Neural cell (in vitro differentiated cells): ENCODE results near the gene NOL9. TPM values are rescaled to one million over a fixed set of nuclear protein-coding genes. Genes with fewer than 3 reads are reported as not detected.

ENCODE experiments used
- H2AFZ ChIP-seq: fragments of 200-600, 300-800 bp; sonication (generic), shearing (Covaris generic); 2 replicates; pipeline ENCODE4 v1.6.0; 2014; ENCODE audit warnings: low read depth, mild to moderate bottlenecking, antibody characterized with exemption, low read length, moderate library complexity
- H3F3A ChIP-seq: fragments of 200-600 bp; shearing (Covaris generic); 2 replicates; pipeline ENCODE4 v1.6.1; 2016; ENCODE audit warnings: mild to moderate bottlenecking, moderate library complexity, mixed read lengths, antibody characterized with exemption, low read length; ENCODE audit not compliant: insufficient read depth, poor library complexity, severe bottlenecking
- H3K27ac ChIP-seq: fragments of 200-600, 300-800 bp; sonication (generic), shearing (Covaris generic); 2 replicates; pipeline ENCODE4 v1.5.1; 2014; ENCODE audit warnings: mild to moderate bottlenecking, low read length, moderate library complexity
- H3K27me3 ChIP-seq: fragments of 300-800, 200-600 bp; sonication (generic), shearing (Covaris generic); 2 replicates; pipeline ENCODE4 v1.6.0; 2014; ENCODE audit warnings: mild to moderate bottlenecking, low read depth, low read length, moderate library complexity; ENCODE audit not compliant: insufficient read depth
- H3K36me3 ChIP-seq: fragments of 300-800, 200-600 bp; sonication (generic), shearing (Covaris generic); 2 replicates; pipeline ENCODE4 v1.5.1; 2014; ENCODE audit warnings: mild to moderate bottlenecking, antibody characterized with exemption, low read length, moderate library complexity; ENCODE audit not compliant: insufficient read depth
- H3K4me2 ChIP-seq: fragments of 300-800, 200-600 bp; sonication (generic), shearing (Covaris generic); 2 replicates; pipeline ENCODE4 v1.6.0; 2014; ENCODE audit warnings: mild to moderate bottlenecking, low read length
- H3K4me3 ChIP-seq: fragments of 300-800, 200-600 bp; sonication (generic), shearing (Covaris generic); 2 replicates; pipeline ENCODE4 v1.5.1; 2014; ENCODE audit warnings: mild to moderate bottlenecking, low read length, moderate library complexity
- H3K79me2 ChIP-seq: fragments of 200-600 bp; shearing (Covaris generic); replicated peaks from 2 replicates; pipeline ENCODE4 v1.6.0; 2014; ENCODE audit warnings: mild to moderate bottlenecking, low read length, moderate library complexity; ENCODE audit not compliant: insufficient read depth
- H3K9ac ChIP-seq: fragments of 300-800, 200-600 bp; sonication (generic), shearing (Covaris generic); 2 replicates; pipeline ENCODE4 v1.6.1; 2016; ENCODE audit warnings: mild to moderate bottlenecking, low read length, mixed read lengths
- H3K9me2 ChIP-seq: fragments of 200-600 bp; shearing (Covaris generic); 2 replicates; pipeline ENCODE4 v1.6.1; 2016; ENCODE audit warnings: mild to moderate bottlenecking, low read length, mixed read lengths; ENCODE audit not compliant: insufficient read depth
- H3K9me3 ChIP-seq: fragments of 200-600, 300-800 bp; sonication (generic), shearing (Covaris generic); 2 replicates; pipeline ENCODE4 v1.6.1; 2016; ENCODE audit warnings: mild to moderate bottlenecking, mixed run types, low read length, moderate library complexity, mixed read lengths
- H4K20me1 ChIP-seq: fragments of 200-600 bp; shearing (Covaris generic); 2 replicates; pipeline ENCODE4 v1.6.1; 2016; ENCODE audit warnings: mild to moderate bottlenecking, mixed run types; ENCODE audit not compliant: insufficient read depth
- EP300 ChIP-seq: fragments of 450-650 bp; conservative IDR thresholded peaks from 2 replicates; pipeline ENCODE4 v1.6.1; 2014; ENCODE audit warnings: antibody characterized with exemption, mild to moderate bottlenecking, moderate library complexity; ENCODE audit not compliant: poor library complexity, severe bottlenecking
- EZH2 ChIP-seq: fragments of 200-600, 300-800 bp; shearing (Covaris generic), sonication (generic); IDR thresholded peaks from 2 replicates; pipeline ENCODE4 v1.6.1; 2014; ENCODE audit warnings: antibody characterized with exemption, low read length, borderline replicate concordance, mild to moderate bottlenecking; ENCODE audit not compliant: insufficient read depth, poor library complexity, severe bottlenecking
- MXI1 ChIP-seq: fragments of 450-650 bp; conservative IDR thresholded peaks from 2 replicates; pipeline ENCODE4 v1.6.1; 2014; ENCODE audit warnings: antibody characterized with exemption, mild to moderate bottlenecking; ENCODE audit not compliant: poor library complexity, severe bottlenecking
- POLR2AphosphoS5 ChIP-seq: IDR thresholded peaks from 2 replicates; pipeline ENCODE4 v1.6.1; 2012
- RAD21 ChIP-seq: fragments of 450-650 bp; conservative IDR thresholded peaks from 2 replicates; pipeline ENCODE4 v1.6.1; 2014; ENCODE audit warnings: antibody characterized with exemption, mild to moderate bottlenecking, moderate library complexity
- SMC3 ChIP-seq: fragments of 450-650 bp; conservative IDR thresholded peaks from 2 replicates; pipeline ENCODE4 v1.6.1; 2014; ENCODE audit warnings: antibody characterized with exemption, mild to moderate bottlenecking, moderate library complexity; ENCODE audit not compliant: poor library complexity
- TAF1 ChIP-seq: IDR thresholded peaks from 2 replicates; pipeline ENCODE4 v1.6.1; 2012; ENCODE audit warnings: low read depth
- polyA plus RNA-seq: library from polyadenylated mRNA; depleted of rRNA; stranded (reverse); fragments of >200 nt; gene quantifications from 2 replicates; pipeline ENCODE4 v1.2.3, GENCODE V29; 2014
- TF ChIP-seq, protein P1 (sequence below): IDR thresholded peaks from 2 replicates; pipeline ENCODE4 v1.6.1; 2012; ENCODE audit warnings: borderline replicate concordance
- TF ChIP-seq, protein P2 (sequence below): fragments of 450-650 bp; IDR thresholded peaks from 2 replicates; pipeline ENCODE4 v1.5.1; 2014; ENCODE audit warnings: antibody characterized with exemption, mild to moderate bottlenecking, moderate library complexity; ENCODE audit not compliant: poor library complexity, severe bottlenecking

NOL9 gene
- polyA plus RNA-seq, 1 donor from 2014 or later: 30.7 TPM

DNA sequence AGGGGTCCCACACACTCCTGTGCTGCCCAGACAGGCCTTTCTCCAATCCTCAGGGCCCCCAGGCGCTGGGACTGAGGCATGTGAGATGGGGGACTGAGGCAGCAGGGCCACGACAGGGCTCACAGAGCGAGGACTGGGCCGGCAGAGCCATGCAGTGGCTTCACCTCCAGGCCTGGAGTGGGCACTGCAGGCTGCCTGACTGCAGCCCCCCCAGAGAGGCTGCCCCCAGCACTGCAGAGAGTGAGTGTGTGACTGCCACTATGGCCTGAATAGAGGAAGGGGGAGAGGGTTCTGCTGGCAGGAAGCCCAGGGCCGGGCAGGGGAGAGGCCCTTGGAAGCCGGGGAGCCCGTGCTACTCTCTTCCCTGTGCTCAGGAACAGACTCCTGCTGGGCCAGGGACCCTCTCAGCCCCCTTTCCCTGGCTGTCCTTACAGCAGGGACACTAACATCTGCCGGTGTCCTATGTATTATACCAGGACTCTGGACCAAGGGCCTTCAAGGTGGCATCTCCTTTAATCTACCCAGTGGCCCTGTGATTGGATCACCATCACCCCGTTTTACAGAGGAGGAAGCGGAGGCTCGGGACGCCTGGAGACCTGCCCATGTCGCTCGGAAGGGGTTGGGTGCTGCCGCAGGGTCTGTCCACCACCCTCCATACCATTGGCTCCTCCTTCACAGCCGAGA, 42.6 kb downstream of the NOL9 start:
- H3K4me2 ChIP-seq: no peak overlapping the region
- H3K36me3 ChIP-seq: no peaks in the 10 kb centered on the region

DNA sequence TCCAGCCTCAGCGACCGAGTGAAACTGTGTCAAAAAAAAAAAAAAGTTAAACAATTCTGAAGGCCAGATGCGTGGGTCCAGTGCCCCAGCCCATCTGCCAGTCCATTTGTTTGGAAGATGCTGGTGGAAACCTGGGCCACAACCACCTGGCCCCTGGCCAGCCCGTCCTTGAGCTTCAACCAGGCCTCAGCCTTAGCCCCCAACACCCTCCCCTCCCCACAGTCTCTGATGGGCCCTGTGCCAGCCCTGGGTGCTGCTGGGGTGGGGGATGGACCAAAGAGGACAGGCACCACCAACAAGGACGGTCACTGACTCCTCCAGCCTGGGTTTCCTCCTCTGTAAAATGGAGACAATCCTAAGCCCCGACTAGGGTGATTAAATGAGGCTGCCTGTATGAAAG, 43.3 kb downstream of the NOL9 start:
- no peaks in the 10 kb centered on the region for H4K20me1 ChIP-seq
- no peaks in the 10 kb centered on the region for H3K36me3 ChIP-seq
- H3K4me2 ChIP-seq: no peak overlapping the region
- no peaks in the 10 kb centered on the region for H3K27me3 ChIP-seq
- H3F3A ChIP-seq: no peaks in the 10 kb centered on the region
- H3K79me2 ChIP-seq: no peaks in the 10 kb centered on the region
- H3K9me2 ChIP-seq: no peaks in the 10 kb centered on the region
- no peak overlapping the region for H2AFZ ChIP-seq
- H3K4me3 ChIP-seq: no peak overlapping the region
- H3K27ac ChIP-seq: no peak overlapping the region
- no peak overlapping the region for H3K9ac ChIP-seq
- TF ChIP-seq, protein P1, sequence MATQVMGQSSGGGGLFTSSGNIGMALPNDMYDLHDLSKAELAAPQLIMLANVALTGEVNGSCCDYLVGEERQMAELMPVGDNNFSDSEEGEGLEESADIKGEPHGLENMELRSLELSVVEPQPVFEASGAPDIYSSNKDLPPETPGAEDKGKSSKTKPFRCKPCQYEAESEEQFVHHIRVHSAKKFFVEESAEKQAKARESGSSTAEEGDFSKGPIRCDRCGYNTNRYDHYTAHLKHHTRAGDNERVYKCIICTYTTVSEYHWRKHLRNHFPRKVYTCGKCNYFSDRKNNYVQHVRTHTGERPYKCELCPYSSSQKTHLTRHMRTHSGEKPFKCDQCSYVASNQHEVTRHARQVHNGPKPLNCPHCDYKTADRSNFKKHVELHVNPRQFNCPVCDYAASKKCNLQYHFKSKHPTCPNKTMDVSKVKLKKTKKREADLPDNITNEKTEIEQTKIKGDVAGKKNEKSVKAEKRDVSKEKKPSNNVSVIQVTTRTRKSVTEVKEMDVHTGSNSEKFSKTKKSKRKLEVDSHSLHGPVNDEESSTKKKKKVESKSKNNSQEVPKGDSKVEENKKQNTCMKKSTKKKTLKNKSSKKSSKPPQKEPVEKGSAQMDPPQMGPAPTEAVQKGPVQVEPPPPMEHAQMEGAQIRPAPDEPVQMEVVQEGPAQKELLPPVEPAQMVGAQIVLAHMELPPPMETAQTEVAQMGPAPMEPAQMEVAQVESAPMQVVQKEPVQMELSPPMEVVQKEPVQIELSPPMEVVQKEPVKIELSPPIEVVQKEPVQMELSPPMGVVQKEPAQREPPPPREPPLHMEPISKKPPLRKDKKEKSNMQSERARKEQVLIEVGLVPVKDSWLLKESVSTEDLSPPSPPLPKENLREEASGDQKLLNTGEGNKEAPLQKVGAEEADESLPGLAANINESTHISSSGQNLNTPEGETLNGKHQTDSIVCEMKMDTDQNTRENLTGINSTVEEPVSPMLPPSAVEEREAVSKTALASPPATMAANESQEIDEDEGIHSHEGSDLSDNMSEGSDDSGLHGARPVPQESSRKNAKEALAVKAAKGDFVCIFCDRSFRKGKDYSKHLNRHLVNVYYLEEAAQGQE: no peak
- TF ChIP-seq EZH2 (no peak), EP300 (no peak), TAF1 (no peak), RAD21 (no peak), SMC3 (no peak), MXI1 (no peak), POLR2AphosphoS5 (no peak)
- TF ChIP-seq, protein P2, sequence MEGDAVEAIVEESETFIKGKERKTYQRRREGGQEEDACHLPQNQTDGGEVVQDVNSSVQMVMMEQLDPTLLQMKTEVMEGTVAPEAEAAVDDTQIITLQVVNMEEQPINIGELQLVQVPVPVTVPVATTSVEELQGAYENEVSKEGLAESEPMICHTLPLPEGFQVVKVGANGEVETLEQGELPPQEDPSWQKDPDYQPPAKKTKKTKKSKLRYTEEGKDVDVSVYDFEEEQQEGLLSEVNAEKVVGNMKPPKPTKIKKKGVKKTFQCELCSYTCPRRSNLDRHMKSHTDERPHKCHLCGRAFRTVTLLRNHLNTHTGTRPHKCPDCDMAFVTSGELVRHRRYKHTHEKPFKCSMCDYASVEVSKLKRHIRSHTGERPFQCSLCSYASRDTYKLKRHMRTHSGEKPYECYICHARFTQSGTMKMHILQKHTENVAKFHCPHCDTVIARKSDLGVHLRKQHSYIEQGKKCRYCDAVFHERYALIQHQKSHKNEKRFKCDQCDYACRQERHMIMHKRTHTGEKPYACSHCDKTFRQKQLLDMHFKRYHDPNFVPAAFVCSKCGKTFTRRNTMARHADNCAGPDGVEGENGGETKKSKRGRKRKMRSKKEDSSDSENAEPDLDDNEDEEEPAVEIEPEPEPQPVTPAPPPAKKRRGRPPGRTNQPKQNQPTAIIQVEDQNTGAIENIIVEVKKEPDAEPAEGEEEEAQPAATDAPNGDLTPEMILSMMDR: no peak
- H3K9me3 ChIP-seq: no peaks in the 10 kb centered on the region

More for the DNA sequence above, 42.6 kb downstream of the NOL9 start:
- Histone ChIP-seq H3K9me3 (no peaks in the 10 kb centered on the region), H3F3A (no peaks in the 10 kb centered on the region), H2AFZ (no peak overlapping the region), H3K4me3 (no peak overlapping the region), H3K27me3 (no peaks in the 10 kb centered on the region), H3K79me2 (no peaks in the 10 kb centered on the region), H3K9ac (no peak overlapping the region), H4K20me1 (no peaks in the 10 kb centered on the region), H3K27ac (no peak overlapping the region), H3K9me2 (no peaks in the 10 kb centered on the region)
- TF ChIP-seq RAD21: no peak
- no peak for TF ChIP-seq EP300
- TF ChIP-seq, protein P2: no peak
- TF ChIP-seq MXI1: no peak
- TF ChIP-seq TAF1: no peak
- no peak for TF ChIP-seq EZH2
